K562 (cell line): ENCODE results near the gene KCNS1.

ENCODE experiments used
- JUND ChIP-seq, 2 experiments: IDR thresholded peaks; 2 replicates in 1 of 2; 3 replicates in 1 of 2; pipeline ENCODE4 v1.6.1; 2011; ENCODE audit warnings: borderline replicate concordance in 2 of 2, low read depth in 2 of 2, low read length in 2 of 2, improper control_type of control experiment in 1 of 2, missing biosample characterization in 1 of 2, missing genetic modification characterization in 1 of 2, missing genetic modification reagents in 1 of 2
- MAFK ChIP-seq: IDR thresholded peaks from 2 replicates; pipeline ENCODE4 v1.6.1; 2011; ENCODE audit warnings: low read length, improper control_type of control experiment
- POLR2A ChIP-seq: fragments of 450-650 bp; conservative IDR thresholded peaks from 2 replicates; pipeline ENCODE4 v1.6.1; 2016
- ZNF174 ChIP-seq: fragments of 250-450 bp; sonication (Bioruptor Pico); IDR thresholded peaks from 2 replicates; pipeline ENCODE4 v1.4.0; 2020; ENCODE audit warnings: mild to moderate bottlenecking
- TF ChIP-seq, protein P1 (sequence below): fragments of 250-450 bp; sonication (Bioruptor Pico); IDR thresholded peaks from 2 replicates; pipeline ENCODE4 v1.4.0; 2020
- TF ChIP-seq, protein P2 (sequence below): fragments of 250-450 bp; sonication (Bioruptor Pico); IDR thresholded peaks from 2 replicates; pipeline ENCODE4 v1.5.0; 2021

DNA sequence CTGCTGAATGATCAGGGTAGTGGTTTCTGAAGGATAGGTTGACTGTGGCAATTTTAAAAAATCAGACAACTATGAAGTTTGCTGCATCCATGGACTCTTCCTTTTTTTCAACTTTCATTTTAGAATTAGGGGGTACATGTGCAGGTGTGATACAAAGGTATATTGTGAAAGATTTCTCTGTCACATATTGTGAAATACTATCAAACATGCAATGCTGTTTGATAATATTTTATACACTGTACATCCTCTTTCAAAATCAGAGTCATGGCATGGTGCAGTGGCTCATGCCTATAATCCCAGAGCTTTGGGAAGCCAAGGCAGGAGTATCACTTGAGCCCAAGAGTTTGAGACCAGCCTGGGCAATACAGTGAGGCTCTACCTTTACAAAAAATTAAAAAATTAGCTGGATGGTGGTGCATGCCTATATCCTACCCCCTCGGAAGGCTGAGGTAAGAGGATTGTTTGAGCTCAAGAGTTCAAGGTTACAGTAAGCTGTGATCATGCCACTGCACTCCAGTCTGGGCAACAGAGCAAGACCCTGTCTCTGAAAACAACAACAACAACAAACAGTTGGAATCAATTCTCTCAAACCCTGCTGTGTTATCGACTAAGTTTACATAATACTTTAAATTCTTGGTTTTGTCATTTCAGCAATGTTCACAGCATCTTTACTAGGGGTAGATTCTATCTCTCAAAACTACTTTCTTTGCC is 18.8 kb upstream of the KCNS1 start:
- TF ChIP-seq POLR2A (no peak), JUND (IDR thresholded peaks at IDR 0.05; ENCODE audit: borderline replicate concordance, low read depth, low read length) (no peak), JUND (tag; IDR thresholded peaks at IDR 0.05; ENCODE audit: borderline replicate concordance, low read depth, low read length) (no peak), ZNF174 (CRISPR knock-in tag) (no peak), MAFK (no peak)
- TF ChIP-seq, protein P1, sequence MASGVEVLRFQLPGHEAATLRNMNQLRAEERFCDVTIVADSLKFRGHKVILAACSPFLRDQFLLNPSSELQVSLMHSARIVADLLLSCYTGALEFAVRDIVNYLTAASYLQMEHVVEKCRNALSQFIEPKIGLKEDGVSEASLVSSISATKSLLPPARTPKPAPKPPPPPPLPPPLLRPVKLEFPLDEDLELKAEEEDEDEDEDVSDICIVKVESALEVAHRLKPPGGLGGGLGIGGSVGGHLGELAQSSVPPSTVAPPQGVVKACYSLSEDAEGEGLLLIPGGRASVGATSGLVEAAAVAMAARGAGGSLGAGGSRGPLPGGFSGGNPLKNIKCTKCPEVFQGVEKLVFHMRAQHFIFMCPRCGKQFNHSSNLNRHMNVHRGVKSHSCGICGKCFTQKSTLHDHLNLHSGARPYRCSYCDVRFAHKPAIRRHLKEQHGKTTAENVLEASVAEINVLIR (CRISPR knock-in tag): no peak
- TF ChIP-seq, protein P2, sequence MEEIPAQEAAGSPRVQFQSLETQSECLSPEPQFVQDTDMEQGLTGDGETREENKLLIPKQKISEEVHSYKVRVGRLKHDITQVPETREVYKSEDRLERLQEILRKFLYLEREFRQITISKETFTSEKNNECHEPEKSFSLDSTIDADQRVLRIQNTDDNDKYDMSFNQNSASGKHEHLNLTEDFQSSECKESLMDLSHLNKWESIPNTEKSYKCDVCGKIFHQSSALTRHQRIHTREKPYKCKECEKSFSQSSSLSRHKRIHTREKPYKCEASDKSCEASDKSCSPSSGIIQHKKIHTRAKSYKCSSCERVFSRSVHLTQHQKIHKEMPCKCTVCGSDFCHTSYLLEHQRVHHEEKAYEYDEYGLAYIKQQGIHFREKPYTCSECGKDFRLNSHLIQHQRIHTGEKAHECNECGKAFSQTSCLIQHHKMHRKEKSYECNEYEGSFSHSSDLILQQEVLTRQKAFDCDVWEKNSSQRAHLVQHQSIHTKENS (CRISPR knock-in tag): no peak
